GM12892 (cell line): Measurements from ENCODE around the gene MAP3K7.

Source experiments
- POLR2A ChIP-seq: IDR thresholded peaks from 2 replicates; pipeline ENCODE4 v1.6.1; 2011; ENCODE audit warnings: low read depth, low read length, control low read depth
- TAF1 ChIP-seq: IDR thresholded peaks from 2 replicates; pipeline ENCODE4 v1.6.1; 2011; ENCODE audit warnings: low read depth, mild to moderate bottlenecking, control low read depth, low read length, borderline replicate concordance

GRCh38 chr6:90574610-90575009 is 12.3 kb downstream of the MAP3K7 start:
- TF ChIP-seq POLR2A (no peak), TAF1 (no peak)
